Right atrium auricular region (tissue), 2 donors: ENCODE results near the gene XPO4. TPM values are rescaled to one million over a fixed set of nuclear protein-coding genes. Genes with fewer than 3 reads are reported as not detected.
"Not testable (repeated sequence)": the region's sequence is repeated elsewhere in the genome, so short reads cannot be mapped to it uniquely, and the experiment has no call there.

Experiments used
- DNase-seq: peaks from one replicate; pipeline ENCODE4 v3.0.0-alpha.2; 2019; ENCODE audit warnings: low spot score
- H3K27ac ChIP-seq, 2 donors: fragments of 200-600 bp; sonication (generic); 1 replicate in 1 of 2; 2 replicates in 1 of 2; pipeline ENCODE4 v1.5.1; 2016 to 2019
- H3K27me3 ChIP-seq, 2 donors: fragments of 200-600 bp; sonication (generic); one replicate each; pipeline versions ENCODE4 v1.5.1 to v1.6.0; 2017 to 2019
- H3K36me3 ChIP-seq: fragments of 200-600 bp; sonication (generic); one replicate; pipeline ENCODE4 v1.5.1; 2016
- H3K4me1 ChIP-seq, 2 donors: fragments of 200-600 bp; sonication (generic); one replicate each; pipeline versions ENCODE4 v1.5.1 to v1.6.0; 2017 to 2019
- H3K4me3 ChIP-seq, 2 donors: fragments of 200-600 bp; sonication (generic); 1 replicate in 1 of 2; 2 replicates in 1 of 2; pipeline ENCODE4 v1.5.1; 2017 to 2019; ENCODE audit warnings: mild to moderate bottlenecking in 1 of 2, moderate library complexity in 1 of 2
- H3K9me3 ChIP-seq, 2 donors: fragments of 200-600 bp; sonication (generic); one replicate each; pipeline ENCODE4 v1.5.1; 2019
- total RNA-seq, 2 donors: library from RNA; depleted of rRNA; stranded (reverse); fragments of >200 nt; gene quantifications; one replicate each; pipeline ENCODE4 v1.1.0, GENCODE V29; 2016
- TF ChIP-seq, protein P1 (sequence below), 2 donors: fragments of 200-600 bp; sonication (generic); IDR thresholded peaks; one replicate each; pipeline ENCODE4 v1.5.1; 2019; ENCODE audit warnings: antibody characterized with exemption in 2 of 2

Gene XPO4
- total RNA-seq, 2 donors from 2014 or later: 9.7 to 10.6 TPM

DNA sequence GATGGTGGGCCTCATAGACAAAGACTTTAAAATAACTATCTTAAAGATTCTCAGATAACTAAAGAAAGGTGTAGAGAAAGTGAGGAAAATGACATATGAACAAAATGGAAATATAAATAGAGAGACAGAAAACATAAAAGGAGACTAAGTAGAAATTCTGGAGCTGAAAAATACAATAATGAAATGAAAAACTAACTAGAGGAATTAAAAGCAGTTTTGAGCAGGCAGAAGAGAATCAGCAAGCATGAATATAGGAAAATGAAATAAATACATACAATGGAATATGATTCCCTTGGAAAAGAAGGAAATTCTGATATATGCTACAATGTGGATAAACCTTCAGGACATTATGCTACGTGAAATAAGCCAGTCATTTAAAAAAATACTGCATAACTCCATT is 132.7 kb downstream of the XPO4 start:
- peaks cover 0 to 25% of the 10 kb centered on the region in 2 donors for H3K9me3 ChIP-seq
- peaks cover 0 to 9% of the 10 kb centered on the region in 2 donors for H3K4me1 ChIP-seq
- no peaks in the 10 kb centered on the region for H3K27me3 ChIP-seq
- no peak overlapping the region for H3K4me3 ChIP-seq
- H3K36me3 ChIP-seq: no peaks in the 10 kb centered on the region
- no peak for DNase-seq
- TF ChIP-seq, protein P1, sequence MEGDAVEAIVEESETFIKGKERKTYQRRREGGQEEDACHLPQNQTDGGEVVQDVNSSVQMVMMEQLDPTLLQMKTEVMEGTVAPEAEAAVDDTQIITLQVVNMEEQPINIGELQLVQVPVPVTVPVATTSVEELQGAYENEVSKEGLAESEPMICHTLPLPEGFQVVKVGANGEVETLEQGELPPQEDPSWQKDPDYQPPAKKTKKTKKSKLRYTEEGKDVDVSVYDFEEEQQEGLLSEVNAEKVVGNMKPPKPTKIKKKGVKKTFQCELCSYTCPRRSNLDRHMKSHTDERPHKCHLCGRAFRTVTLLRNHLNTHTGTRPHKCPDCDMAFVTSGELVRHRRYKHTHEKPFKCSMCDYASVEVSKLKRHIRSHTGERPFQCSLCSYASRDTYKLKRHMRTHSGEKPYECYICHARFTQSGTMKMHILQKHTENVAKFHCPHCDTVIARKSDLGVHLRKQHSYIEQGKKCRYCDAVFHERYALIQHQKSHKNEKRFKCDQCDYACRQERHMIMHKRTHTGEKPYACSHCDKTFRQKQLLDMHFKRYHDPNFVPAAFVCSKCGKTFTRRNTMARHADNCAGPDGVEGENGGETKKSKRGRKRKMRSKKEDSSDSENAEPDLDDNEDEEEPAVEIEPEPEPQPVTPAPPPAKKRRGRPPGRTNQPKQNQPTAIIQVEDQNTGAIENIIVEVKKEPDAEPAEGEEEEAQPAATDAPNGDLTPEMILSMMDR (IDR thresholded peaks at IDR 0.05): no peak
- no peak overlapping the region for H3K27ac ChIP-seq

DNA sequence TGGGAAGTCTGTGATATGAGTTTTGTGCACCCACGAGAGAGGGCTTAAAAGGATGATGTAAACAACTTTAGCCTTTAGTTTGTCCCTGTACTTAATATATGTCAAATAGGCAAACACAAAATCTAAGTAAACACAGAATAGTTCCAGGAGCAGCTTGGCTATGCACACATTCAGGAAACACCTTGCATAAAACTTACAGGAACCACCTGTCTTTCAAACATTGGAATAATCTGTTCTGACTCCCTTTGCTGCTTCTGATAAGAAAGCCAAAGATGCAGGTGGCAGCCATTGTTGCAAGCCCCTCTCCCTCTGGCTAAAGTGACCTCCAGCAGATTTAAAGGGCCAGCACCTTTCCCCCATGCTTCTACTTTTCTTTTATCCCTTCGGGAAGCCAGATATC is 133.5 kb downstream of the XPO4 start:
- TF ChIP-seq, protein P1 (IDR thresholded peaks at IDR 0.05): no peak

DNA sequence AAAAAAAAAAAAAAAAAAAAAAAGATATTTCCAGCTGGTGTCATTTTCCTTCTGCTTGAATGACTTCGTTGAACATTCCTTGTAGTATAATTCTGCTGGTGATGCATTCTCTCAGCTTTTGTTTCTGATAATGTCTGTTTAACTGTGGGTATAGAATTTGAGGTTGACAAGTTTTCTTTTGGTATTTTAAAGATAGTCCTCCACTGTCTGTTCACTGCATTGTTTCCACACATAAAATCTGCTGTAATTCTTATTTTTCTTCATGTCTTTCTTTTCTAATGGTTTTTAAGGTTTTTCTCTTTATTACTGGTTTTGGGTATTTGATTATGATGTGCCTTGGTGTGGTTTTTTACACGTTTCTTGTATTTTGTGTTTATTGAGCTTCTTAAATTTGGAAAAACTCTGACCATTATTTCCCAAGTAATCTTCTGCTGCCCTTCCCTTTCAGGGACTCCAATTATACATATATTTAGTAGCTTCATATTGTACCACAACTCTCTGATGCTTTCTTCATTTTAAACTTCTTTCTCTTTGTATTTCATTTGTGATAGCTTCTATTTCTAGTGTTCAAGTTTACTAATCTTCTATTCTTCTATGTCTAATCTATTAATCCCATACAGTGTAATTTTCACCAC is 135.1 kb downstream of the XPO4 start:
- TF ChIP-seq, protein P1 (IDR thresholded peaks at IDR 0.05): no peak
- no peak overlapping the region for H3K4me3 ChIP-seq
- no peaks in the 10 kb centered on the region for H3K27me3 ChIP-seq
- peaks cover 0 to 25% of the 10 kb centered on the region in 2 donors for H3K9me3 ChIP-seq
- peaks cover 0 to 3% of the 10 kb centered on the region in 2 donors for H3K4me1 ChIP-seq
- H3K36me3 ChIP-seq: no peaks in the 10 kb centered on the region
- no peak for DNase-seq
- H3K27ac ChIP-seq: no peak overlapping the region

More for the DNA sequence above, 133.5 kb downstream of the XPO4 start:
- Histone ChIP-seq H3K4me3 (no peak overlapping the region), H3K27me3 (no peaks in the 10 kb centered on the region), H3K4me1 (peaks cover 0 to 9% of the 10 kb centered on the region in 2 donors), H3K9me3 (peaks cover 0 to 25% of the 10 kb centered on the region in 2 donors), H3K27ac (no peak overlapping the region), H3K36me3 (no peaks in the 10 kb centered on the region)
- DNase-seq: no peak

DNA sequence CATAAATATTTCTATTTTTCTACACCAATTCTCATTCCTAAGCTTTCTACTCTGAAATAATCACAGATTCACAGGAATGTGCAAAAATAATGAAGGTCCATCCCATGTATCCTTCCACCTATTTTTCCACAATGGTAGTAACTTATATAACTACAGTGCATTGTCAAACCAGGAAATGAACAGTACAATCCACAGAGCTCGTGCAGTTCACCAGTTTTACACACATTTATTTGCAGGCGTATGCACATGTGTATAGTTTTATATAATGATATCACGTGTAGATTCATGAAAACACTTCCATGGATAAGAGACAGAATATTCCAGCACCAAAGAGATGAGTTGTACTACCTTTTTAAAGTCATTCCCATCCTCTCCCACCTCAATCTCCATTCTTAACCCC is 141.7 kb downstream of the XPO4 start:
- no peaks in the 10 kb centered on the region for H3K27me3 ChIP-seq
- no peak overlapping the region for H3K27ac ChIP-seq

DNA sequence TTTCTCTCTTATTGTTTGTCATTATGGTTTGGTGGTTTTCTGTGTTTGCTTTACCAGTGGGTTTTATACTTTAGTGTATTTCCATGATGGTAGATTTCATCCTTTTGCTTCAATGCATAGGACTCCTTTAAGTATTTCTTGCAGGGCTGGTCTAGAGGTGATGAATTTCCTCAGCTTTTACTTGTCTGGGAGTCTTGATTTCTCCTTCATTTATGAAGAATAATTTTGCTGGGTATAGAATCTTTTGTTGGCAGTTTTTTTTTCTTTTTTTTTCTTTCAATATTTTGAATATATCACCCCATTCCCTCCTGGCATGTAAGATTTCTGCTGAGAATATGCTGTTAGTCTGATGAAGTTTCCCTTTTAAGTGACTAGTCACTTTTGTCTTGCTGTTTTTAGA is 148.5 kb downstream of the XPO4 start:
- TF ChIP-seq, protein P1 (IDR thresholded peaks at IDR 0.05): no peak
- no peak for DNase-seq
- no peak overlapping the region for H3K27ac ChIP-seq
- H3K4me1 ChIP-seq: no peaks in the 10 kb centered on the region
- peaks cover 0 to 26% of the 10 kb centered on the region in 2 donors for H3K9me3 ChIP-seq
- peaks cover 4% of the 10 kb centered on the region for H3K36me3 ChIP-seq
- H3K4me3 ChIP-seq: no peak overlapping the region
- no peaks in the 10 kb centered on the region for H3K27me3 ChIP-seq

More for the DNA sequence above, 141.7 kb downstream of the XPO4 start:
- no peak for DNase-seq
- Histone ChIP-seq H3K4me1 (no peaks in the 10 kb centered on the region), H3K4me3 (no peak overlapping the region), H3K36me3 (peaks cover 4% of the 10 kb centered on the region), H3K9me3 (peaks cover 0 to 5% of the 10 kb centered on the region in 2 donors)
- TF ChIP-seq, protein P1 (IDR thresholded peaks at IDR 0.05): no peak

DNA sequence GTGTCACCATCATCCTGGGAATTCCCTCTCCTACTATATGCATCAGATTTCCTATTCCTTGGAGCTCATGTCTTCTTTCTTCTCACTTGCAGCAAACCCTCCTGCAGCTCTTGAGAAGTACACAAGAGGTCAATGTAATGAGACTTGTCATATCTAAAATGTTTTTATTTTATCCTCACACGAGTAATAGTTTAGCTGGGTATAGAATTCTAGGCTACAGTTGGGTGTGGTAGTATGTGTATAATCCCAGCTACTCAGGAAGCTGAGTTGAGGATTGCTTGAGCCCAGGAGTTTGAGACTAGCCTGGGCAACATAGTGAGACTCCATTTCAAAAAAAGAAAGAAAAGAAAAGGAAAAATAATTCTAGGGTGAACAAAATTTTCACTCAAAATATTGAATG is 153.2 kb downstream of the XPO4 start:
- H3K4me1 ChIP-seq: no peaks in the 10 kb centered on the region
- H3K27ac ChIP-seq: no peak overlapping the region
- H3K36me3 ChIP-seq: no peaks in the 10 kb centered on the region
- peaks cover 0 to 19% of the 10 kb centered on the region in 2 donors for H3K9me3 ChIP-seq
- no peak for DNase-seq
- H3K4me3 ChIP-seq: no peak overlapping the region
- H3K27me3 ChIP-seq: no peaks in the 10 kb centered on the region
- TF ChIP-seq, protein P1 (IDR thresholded peaks at IDR 0.05): no peak

DNA sequence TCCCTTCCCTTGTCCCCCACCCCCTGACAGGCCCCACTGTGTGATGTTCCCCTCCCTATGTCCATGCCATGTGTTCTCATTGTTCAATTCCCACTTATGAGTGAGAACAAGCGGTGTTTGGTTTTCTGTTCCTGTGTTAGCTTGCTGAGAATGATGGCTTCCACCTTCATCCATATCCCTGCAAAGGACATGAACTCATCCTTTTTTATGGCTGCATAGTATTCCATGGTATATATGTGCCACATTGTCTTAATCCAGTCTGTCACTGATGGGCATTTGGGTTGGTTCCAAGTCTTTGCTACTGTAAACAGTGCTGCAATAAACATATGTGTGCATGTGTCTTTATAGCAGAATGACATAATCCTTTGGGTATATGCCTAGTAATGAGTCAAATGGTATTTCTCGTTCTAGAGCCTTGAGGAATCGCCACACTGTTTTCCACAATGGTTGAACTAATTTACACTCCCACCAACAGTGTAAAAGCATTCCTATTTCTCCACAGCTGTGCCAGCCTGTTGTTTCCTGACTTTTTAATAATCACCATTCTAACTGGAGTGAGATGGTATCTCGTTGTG is 158.6 kb downstream of the XPO4 start:
- H3K36me3 ChIP-seq, H3K4me3 ChIP-seq, DNase-seq, H3K27ac ChIP-seq, H3K4me1 ChIP-seq, H3K27me3 ChIP-seq, H3K9me3 ChIP-seq: not testable (repeated sequence)
